Measurements from ENCODE around the gene ARPC4.

Gene ARPC4

DNA sequence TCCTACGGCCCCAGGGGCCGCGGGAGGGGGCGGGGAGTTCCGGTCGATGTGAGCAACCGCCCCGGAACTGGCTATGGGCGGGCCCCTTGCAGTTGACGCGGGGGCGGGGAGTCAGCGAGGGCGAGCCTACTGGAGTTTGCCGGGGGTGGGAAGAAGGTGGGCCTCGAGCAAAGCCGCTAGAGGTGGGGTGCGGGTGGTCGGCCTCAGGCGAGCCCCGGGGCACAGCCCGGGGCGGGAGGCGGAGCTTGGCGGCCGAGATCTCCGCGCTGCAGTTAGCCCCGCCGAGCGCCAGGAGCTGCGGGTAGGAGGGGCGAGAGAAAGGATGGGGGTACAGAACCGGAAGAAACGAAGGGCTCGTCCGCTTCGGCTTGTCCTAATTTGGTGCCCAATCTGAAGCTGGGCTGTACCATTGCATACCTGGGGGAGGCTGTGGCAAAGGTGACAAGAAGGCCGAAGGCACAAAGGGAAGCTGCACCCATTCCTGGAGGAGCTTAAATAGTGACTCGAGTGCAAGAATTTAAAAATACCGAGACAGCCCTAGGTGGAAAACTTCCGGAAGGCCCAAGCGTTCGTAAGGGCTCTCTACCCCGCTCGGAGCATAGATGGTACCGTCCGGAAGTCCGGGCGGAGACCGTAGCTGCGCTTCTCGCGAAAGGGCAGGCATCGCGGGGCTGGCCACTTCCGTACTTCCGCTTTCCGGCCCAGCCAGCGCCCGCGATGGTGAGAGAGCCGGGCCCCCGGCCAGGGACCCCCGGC is at the start of gene ARPC4, which contains the start of gene TADA3:
Gene ARPC4, plus strand, starts transcription at position 678 of the 756 bp plus-strand sequence. Its CDS starts 40 bp downstream, at position 718.
Gene TADA3, minus strand, starts transcription at position 69 of the 756 bp plus-strand sequence. CDS start 1,007 bp downstream, outside the sequence.
- peak within 1 kb of the TSS; percentile 59 for H3K4me3 ChIP-seq (ENCODE audit: low read length)
- DNase-seq (ENCODE audit: low read depth), result peak; percentile 96
- TF ChIP-seq CTCF (IDR thresholded peaks at IDR 0.05; ENCODE audit: insufficient read depth, low read depth, low read length, missing control alignments), result no peak

DNA sequence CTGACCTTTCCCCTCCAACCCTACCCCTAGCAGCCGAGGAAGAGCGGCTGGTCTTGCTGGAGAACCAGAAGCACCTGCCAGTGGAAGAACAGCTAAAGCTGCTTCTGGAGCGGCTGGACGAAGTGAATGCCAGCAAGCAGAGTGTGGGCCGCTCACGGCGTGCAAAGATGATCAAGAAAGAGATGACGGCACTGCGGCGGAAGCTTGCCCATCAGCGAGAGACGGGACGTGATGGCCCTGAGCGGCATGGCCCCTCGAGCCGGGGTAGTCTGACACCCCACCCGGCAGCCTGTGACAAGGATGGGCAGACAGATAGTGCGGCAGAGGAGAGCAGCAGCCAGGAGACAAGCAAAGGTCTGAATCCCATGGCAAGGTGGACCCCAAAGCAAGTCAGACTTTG is 49.3 kb upstream of the ARPC4 start:
- DNase-seq (ENCODE audit: low read depth), result no peak
- no peak for TF ChIP-seq CTCF (IDR thresholded peaks at IDR 0.05; ENCODE audit: insufficient read depth, low read depth, low read length, missing control alignments)
- H3K4me3 ChIP-seq (ENCODE audit: low read length), result no peak overlapping the region

- no peak for TF ChIP-seq CTCF (IDR thresholded peaks at IDR 0.05; ENCODE audit: insufficient read depth, low read depth, low read length, missing control alignments)
- H3K4me3 ChIP-seq (ENCODE audit: low read length), result no peak overlapping the region
- DNase-seq (ENCODE audit: low read depth), result no peak
These were observed 48.7 kb upstream of the ARPC4 start for GRCh38 chr3:9744162-9744561.

DNA sequence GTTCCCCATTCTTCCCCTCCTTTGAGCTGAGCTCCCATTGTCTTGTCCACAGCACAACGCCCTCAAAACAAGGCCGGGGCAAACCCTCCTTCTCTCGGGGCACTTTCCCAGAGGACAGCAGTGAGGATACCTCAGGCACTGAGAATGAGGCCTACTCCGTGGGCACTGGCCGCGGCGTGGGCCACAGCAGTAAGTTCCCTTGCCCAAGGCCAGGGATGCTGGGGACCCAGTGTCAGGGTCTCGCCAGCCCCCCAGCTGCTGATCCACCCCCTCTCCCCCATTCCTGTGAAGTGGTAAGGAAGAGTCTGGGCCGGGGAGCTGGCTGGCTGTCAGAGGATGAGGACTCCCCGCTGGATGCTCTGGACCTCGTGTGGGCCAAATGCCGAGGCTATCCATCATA is 47.4 kb upstream of the ARPC4 start:
- no peak for DNase-seq (ENCODE audit: low read depth)
- TF ChIP-seq CTCF (IDR thresholded peaks at IDR 0.05; ENCODE audit: insufficient read depth, low read depth, low read length, missing control alignments), result no peak
- no peak overlapping the region for H3K4me3 ChIP-seq (ENCODE audit: low read length)

DNA sequence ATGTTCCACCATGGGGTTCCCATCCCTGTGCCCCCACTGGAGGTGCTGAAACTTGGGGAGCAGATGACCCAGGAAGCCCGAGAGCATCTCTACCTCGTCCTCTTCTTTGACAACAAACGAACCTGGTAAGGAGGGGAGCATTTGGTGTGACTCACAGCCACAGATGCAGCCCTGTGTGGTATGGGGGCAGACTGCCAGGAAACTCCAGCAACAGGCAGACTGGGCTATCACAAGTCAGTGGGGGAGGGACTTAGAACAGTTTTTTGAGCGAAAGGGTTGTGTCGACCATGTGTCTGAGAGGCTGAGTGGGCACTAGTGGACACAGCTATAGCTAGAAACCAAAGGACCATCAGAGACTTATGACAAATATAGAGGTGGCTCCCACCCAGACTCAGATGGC is 46.6 kb upstream of the ARPC4 start:
- DNase-seq (ENCODE audit: low read depth), result no peak
- no peak overlapping the region for H3K4me3 ChIP-seq (ENCODE audit: low read length)
- TF ChIP-seq CTCF (IDR thresholded peaks at IDR 0.05; ENCODE audit: insufficient read depth, low read depth, low read length, missing control alignments), result no peak

DNA sequence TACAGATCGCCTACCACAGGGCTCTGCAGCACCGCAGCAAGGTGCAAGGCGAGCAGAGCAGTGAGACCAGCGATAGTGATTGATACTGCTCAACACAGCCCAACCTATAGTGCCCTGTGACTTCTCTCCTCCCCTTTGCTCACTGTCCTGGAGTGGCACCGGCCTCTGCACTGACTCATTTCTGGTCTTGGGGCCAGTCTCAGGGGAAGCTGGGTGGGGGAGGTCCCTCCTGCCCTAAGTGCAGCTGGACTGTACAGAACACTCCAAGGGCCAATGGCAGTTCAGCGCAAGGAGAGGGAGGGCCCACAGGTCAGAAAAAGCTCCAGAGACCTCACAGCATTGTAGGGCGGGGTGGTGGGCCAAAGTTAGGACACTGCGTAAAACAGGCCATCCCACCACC is 45.6 kb upstream of the ARPC4 start:
- no peak for DNase-seq (ENCODE audit: low read depth)
- H3K4me3 ChIP-seq (ENCODE audit: low read length), result no peak overlapping the region

More for the DNA sequence above, 45.6 kb upstream of the ARPC4 start:
- TF ChIP-seq CTCF (IDR thresholded peaks at IDR 0.05; ENCODE audit: insufficient read depth, low read depth, low read length, missing control alignments), result no peak
